HG02885 (cell line): Measurements from ENCODE around the gene NUAK1.

Source experiments
- ATAC-seq: cut with Tn5 transposase; IDR thresholded peaks from one replicate; pipeline ENCODE4 v1.9.1; 2021; ENCODE audit warnings: mild to moderate bottlenecking; ENCODE audit not compliant: unreplicated experiment, poor library complexity

The NUAK1 gene

DNA sequence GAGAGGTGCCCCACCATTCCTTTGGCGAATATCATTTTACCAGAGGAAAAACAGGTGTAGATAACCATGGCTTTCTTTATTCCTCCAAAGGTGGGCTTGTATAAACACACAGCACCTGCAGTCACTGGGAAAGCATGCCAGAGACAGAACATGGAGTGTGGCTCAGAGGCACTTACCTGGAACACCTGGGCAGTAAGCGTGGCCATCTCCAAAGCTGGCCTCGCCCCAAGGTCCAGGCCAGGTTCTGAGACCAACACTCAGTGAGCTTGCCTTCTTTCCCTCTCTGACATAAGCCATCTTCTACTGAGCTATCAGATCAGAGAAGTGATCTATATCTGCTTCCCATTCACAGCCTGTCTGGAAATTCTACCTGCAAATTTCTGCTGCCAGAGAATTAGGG lies 70.5 kb downstream of the NUAK1 start:
- ATAC-seq, result no peak

GRCh38 chr12:106067606-106068205 lies 71.0 kb downstream of the NUAK1 start:
- no peak for ATAC-seq

GRCh38 chr12:106066726-106067325 lies 71.9 kb downstream of the NUAK1 start:
- no peak for ATAC-seq

- no peak for ATAC-seq
Measured at GRCh38 chr12:106066051-106066705, 72.6 kb downstream of the NUAK1 start.

DNA sequence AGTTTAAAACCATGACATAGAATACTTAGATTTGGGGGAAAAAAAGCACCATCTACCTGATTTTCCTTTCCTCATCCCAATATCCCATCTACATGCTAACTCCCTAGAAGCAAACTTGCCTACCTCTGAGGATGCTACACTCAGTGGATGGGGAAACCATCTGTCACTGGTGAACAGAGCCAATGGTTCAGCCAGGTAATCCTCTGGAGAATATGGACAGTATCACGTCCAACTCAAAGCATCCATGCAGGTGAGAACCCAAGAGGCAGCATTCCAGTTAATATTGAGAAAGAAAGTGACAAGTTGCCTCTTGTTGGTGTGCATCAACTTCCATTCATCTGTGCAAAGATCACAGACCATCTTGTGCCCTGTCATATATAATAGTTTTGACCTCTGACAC lies 73.2 kb downstream of the NUAK1 start:
- ATAC-seq, result no peak

DNA sequence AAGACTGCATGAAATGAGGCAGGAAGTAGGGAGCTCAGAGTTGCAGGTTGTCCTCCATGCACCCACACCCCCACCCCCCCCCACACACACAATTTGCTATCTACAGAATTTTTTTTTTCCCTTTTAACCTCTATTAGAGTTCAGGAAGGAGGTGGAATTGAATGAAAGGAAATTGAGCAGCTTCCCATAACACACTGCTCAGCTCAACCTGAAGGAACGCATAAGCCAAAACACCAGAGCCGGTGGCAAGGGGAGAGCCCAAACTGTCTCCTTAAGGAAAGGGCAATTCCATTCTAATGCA lies 74.1 kb downstream of the NUAK1 start:
- ATAC-seq, result no peak

DNA sequence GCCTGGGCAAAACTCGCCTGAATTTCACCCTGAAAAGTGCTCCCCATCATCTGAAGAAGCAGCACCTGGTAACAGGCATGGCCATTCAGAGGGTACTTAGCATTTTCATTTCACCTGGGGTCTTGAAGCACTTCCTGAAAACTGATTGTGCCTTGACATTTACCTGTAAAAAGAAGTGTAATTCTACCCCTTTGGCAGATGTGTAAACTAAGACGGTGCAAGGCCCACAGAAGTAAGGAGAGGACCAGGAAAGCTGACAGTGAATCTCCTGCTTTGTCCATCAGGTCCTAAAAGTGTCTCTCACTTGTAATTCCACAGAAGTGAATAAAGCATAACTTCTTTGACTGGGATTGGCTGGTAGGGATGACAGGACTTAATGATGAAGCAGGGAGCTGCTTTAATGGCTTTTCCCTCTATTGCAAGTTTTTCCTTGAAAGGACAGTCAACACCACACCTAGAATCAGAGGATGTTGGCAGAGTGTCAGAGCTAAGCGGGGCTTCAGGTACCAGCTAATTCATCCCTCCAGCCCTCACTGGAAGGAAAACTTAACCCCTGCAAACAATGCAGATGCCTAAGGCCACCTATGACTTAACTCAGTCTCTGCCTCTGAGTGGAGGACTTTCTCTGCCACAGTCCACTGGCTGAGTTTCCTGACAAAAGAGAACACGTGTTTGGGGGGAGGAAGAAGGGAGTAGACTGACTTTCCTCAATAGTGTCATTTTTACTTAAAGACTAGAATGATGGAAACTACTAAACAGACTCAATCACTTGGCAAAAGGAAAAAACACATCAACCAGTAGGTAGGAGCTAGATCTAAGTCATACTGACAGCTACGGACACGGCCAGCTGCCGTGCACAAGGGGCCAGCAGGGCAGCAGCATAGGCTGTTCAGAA lies 74.7 kb downstream of the NUAK1 start:
- no peak for ATAC-seq

- ATAC-seq, result no peak
Measured at GRCh38 chr12:106062693-106063092, 76.1 kb downstream of the NUAK1 start.

DNA sequence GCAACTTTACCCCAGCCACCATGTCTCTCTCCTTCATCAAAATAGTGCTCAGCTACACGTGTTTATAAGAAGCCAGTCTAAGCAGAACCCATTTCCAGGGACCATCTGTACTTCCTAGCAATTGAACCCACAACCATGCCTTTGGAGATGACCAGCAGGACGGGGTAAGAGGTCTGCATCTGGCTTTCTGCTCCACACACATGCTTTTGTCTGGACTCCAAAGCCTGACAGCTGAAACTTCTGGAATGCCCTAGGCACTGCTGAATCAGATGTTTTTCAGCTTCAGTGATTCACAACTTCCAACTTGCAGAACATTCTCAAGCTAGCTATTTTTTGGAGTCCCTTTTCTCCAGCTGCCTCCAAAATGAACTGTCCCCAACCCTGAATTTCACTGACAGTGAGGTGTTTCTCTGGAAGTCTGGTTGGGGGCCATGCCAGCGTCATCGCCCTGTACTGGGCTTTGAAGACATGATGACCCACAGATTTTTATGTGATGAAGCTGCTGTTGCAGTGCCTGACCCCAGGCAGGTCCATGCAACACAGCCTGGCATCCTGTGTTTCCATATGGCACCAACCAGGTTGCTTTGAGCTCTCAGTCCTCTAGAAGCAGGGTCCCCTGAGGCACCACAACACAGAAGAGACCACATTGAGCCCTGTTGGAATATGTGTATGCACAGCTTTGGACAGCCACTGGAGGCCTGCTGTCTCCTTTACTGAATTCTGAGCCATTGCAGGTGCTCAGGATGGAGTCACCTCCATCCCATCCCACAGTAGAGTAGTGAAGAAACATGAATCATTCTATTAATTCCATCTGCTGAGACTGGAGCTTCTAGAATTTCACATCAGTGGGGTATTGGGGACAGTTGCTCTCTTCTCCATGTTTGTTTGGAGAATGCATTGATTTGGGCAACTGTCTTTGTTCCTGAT lies 80.2 kb downstream of the NUAK1 start:
- ATAC-seq, result no peak

- no peak for ATAC-seq
Measured at GRCh38 chr12:106054049-106054448, 84.7 kb downstream of the NUAK1 start.

GRCh38 chr12:106051853-106052531 lies 86.8 kb downstream of the NUAK1 start:
- no peak for ATAC-seq

GRCh38 chr12:106049546-106049945 lies 89.2 kb downstream of the NUAK1 start:
- no peak for ATAC-seq

- ATAC-seq, result no peak
Measured at GRCh38 chr12:106049105-106049504, 89.6 kb downstream of the NUAK1 start.

- no peak for ATAC-seq
Measured at GRCh38 chr12:106048676-106049075, 90.1 kb downstream of the NUAK1 start.

DNA sequence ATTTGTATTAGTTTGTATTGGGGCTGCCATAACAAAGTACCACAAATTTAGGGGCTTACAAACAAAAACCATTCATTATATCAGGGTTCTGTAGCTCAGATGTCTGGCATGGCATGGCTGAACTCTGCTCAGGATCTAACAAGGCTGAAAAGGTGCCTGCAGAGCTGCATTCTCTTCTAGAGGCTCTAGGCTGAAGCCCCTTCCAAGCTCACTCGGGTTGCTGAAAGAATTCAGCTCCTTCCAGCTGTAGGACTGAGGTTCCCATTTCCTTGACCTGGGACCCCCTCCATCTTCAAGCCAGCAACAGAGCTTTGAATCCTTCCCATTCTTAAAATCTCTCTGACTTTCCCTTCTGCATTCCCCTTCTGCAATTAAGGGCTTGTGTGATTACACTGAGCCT lies 90.7 kb downstream of the NUAK1 start:
- ATAC-seq, result no peak

- ATAC-seq, result no peak
Measured at GRCh38 chr12:106046947-106047346, 91.8 kb downstream of the NUAK1 start.

DNA sequence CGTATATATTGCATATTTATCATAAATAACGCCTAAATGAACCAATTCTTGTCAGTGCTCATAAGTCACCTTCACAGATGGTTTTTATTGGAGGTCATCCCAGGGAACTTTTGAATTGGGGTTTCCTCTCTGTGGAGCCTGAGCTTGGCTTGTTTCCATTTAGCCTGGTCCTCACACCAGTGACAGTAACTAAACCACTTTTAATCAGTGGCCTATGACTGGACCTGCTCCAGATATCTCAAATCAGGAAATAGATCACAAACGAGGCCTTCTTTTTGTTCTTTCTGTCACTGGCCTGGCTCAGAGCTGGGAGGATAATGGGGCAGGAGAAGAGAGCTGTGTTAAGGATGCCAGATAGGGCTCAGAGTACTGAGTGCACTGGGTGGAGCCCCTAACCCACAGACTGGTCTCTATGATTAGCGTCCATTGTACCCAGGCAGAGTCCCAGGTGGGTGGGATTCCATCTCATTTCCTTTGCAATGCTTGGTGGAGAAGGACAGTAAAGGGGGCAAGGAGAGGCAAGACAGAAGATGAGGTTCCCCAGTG lies 92.4 kb downstream of the NUAK1 start:
- ATAC-seq, result no peak

GRCh38 chr12:106045251-106045674 lies 93.5 kb downstream of the NUAK1 start:
- no peak for ATAC-seq

DNA sequence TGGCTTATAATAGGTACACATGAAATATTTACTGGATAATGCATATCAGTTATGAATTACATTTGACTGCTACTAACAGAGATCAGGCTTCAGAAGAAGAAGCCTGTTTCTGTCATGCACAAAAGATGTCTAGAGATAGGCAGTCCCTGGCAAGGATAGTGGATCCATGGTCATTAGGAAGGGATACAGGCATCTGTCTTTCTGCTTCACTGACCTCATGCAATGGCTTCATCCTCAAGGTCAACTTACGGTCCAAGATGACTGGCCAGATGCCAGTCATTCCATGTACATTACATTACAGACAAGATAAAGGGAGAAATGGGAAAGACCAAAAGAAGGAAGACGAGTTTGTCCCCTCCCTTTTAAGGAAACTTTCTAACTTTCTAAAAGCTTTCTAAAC lies 94.0 kb downstream of the NUAK1 start:
- ATAC-seq, result no peak
